ENCODE data around the gene PERM1. TPM values are rescaled to one million over a fixed set of nuclear protein-coding genes. Genes with fewer than 3 reads are reported as not detected.

Gene PERM1
- polyA plus RNA-seq, 1 donor, result 0.22 TPM

DNA sequence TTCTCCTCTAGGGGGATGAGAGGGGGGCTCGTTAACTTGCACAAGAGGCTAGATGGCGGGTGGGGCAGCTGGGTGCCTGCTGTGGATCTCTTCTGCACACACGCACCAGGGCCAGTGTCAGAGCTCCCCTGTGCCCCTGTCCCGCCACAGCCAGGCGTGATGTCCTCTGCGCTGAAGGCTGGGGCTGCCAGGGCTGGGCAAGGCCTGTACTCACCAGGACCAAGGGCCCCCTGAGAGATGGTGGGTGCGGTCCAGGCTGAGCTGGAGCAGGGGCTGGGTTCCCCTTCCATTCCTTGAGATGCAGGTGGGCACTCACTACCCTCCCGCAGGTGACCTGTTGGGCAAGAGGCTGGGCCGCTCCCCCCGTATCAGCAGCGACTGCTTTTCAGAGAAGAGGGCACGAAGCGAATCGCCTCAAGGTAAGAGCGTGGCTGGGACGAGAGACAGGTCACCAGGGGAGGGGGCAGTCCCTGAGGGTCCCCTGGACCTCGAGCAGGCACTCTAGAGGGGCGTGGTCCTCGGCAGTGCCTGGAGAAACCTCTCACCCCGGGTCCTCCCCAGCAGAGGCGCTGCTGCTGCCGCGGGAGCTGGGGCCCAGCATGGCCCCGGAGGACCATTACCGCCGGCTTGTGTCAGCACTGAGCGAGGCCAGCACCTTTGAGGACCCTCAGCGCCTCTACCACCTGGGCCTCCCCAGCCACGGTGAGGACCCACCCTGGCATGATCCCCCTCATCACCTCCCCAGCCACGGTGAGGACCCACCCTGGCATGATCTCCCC lies 43.0 kb downstream of the PERM1 start:
- WGBS (ENCODE audit: insufficient coverage, low lambda C conversion rate), result no CpG with 5 or more reads among the region's 30 CpGs
- H3K36me3 ChIP-seq (ENCODE audit: control insufficient read depth, insufficient read depth, low read length), result peaks cover 3% of the 10 kb centered on the region
- no peak overlapping the region for H3K4me3 ChIP-seq (ENCODE audit: low read length)
- peaks cover 39% of the 10 kb centered on the region for H3K4me1 ChIP-seq (ENCODE audit: control insufficient read depth, insufficient read depth, low read length)
- no peak overlapping the region for H3K27ac ChIP-seq (ENCODE audit: low read length)
- DNase-seq, result no peak
- peaks cover 82% of the 10 kb centered on the region for H3K27me3 ChIP-seq (ENCODE audit: control insufficient read depth, insufficient read depth, low read length)
- peaks cover 24% of the 10 kb centered on the region for H3K9me3 ChIP-seq (ENCODE audit: control insufficient read depth, low read depth, low read length)

- Histone ChIP-seq H3K9me3 (ENCODE audit: control insufficient read depth, low read depth, low read length) (peaks cover 21% of the 10 kb centered on the region), H3K27ac (ENCODE audit: low read length) (no peak overlapping the region), H3K4me3 (ENCODE audit: low read length) (no peak overlapping the region), H3K36me3 (ENCODE audit: control insufficient read depth, insufficient read depth, low read length) (no peaks in the 10 kb centered on the region), H3K4me1 (ENCODE audit: control insufficient read depth, insufficient read depth, low read length) (peaks cover 37% of the 10 kb centered on the region), H3K27me3 (ENCODE audit: control insufficient read depth, insufficient read depth, low read length) (peaks cover 82% of the 10 kb centered on the region)
- WGBS (ENCODE audit: insufficient coverage, low lambda C conversion rate), result no CpG with 5 or more reads among the region's 15 CpGs
- no peak for DNase-seq
These were observed 43.7 kb downstream of the PERM1 start for GRCh38 chr1:938088-938683.

DNA sequence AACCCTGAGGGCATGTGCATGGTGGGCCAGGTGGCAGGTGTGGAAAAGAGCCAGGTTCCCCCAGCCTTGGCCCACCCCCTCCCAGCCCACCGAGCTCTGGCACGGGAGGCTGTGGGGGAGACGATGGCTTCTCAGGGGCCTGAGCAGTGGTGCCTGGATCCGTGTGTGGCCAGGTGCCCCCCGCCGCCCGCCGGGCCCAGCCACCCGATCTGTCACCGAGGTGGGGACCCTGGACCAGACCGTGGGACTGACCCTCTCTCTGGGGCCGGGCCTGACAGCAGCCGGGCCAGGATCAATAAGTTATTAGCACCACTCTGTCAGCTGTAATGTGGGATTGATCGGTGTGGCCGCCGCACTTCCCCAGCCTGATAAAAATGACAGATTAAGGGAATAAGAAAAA lies 44.4 kb downstream of the PERM1 start:
- Histone ChIP-seq H3K27me3 (ENCODE audit: control insufficient read depth, insufficient read depth, low read length) (peaks cover 83% of the 10 kb centered on the region), H3K9me3 (ENCODE audit: control insufficient read depth, low read depth, low read length) (peaks cover 18% of the 10 kb centered on the region), H3K27ac (ENCODE audit: low read length) (no peak overlapping the region), H3K36me3 (ENCODE audit: control insufficient read depth, insufficient read depth, low read length) (no peaks in the 10 kb centered on the region), H3K4me1 (ENCODE audit: control insufficient read depth, insufficient read depth, low read length) (peaks cover 32% of the 10 kb centered on the region), H3K4me3 (ENCODE audit: low read length) (no peak overlapping the region)
- no CpG with 5 or more reads among the region's 16 CpGs for WGBS (ENCODE audit: insufficient coverage, low lambda C conversion rate)
- DNase-seq, result no peak

DNA sequence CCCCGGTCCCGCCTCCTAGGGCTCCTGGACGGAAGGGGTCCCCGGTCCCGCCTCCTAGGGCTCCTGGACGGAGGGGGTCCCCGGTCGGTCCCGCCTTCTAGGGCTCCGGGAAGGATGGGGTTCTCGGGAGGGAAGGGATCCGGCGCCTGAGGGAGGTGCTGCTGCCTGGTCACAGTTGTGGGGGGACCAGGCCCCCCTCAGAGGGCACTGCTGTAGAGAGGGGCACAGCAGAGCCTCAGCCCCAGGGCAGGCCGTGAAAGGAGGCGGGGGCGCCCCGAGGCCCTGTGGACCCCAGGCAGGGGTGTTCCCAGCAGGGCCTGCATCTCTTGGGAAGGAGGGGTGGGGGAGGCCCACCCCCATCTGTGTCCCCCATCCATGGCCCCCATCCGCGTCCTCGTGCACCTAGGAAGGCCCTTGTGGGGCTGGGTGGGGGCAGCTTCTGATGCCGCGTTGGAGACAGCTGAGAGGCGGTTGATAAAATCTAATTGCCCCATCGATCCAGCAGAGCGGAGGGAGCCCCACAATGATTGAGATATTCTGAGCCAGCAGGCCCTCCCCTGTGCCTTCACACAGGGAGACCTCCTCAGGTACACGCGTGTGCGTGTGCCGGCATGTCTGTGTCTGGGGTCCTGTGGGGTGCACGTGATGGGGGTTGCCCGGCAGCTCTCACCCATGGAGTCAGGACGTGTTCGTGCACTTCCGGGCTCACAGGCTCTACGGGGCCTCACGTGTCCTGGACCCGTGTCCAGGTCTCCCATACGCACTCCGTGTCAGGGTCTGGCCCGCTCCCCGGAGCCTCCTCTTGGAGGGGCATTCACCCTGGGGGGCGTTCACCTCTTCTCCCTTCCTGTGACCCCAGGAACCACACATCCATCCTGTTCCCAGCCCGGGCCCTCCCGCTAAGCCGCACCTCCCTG lies 45.3 kb downstream of the PERM1 start:
- peaks cover 88% of the 10 kb centered on the region for H3K27me3 ChIP-seq (ENCODE audit: control insufficient read depth, insufficient read depth, low read length)
- no CpG with 5 or more reads among the region's 45 CpGs for WGBS (ENCODE audit: insufficient coverage, low lambda C conversion rate)
- peaks cover 32% of the 10 kb centered on the region for H3K4me1 ChIP-seq (ENCODE audit: control insufficient read depth, insufficient read depth, low read length)
- no peak for DNase-seq
- no peak overlapping the region for H3K4me3 ChIP-seq (ENCODE audit: low read length)
- H3K36me3 ChIP-seq (ENCODE audit: control insufficient read depth, insufficient read depth, low read length), result no peaks in the 10 kb centered on the region
- peaks cover 18% of the 10 kb centered on the region for H3K9me3 ChIP-seq (ENCODE audit: control insufficient read depth, low read depth, low read length)
- no peak overlapping the region for H3K27ac ChIP-seq (ENCODE audit: low read length)

- H3K27ac ChIP-seq (ENCODE audit: low read length), result no peak overlapping the region
- H3K27me3 ChIP-seq (ENCODE audit: control insufficient read depth, insufficient read depth, low read length), result peaks cover 87% of the 10 kb centered on the region
- DNase-seq, result peak in 1 of 2 donors; percentile 48
- peaks cover 12% of the 10 kb centered on the region for H3K9me3 ChIP-seq (ENCODE audit: control insufficient read depth, low read depth, low read length)
- no peaks in the 10 kb centered on the region for H3K36me3 ChIP-seq (ENCODE audit: control insufficient read depth, insufficient read depth, low read length)
- no peak overlapping the region for H3K4me3 ChIP-seq (ENCODE audit: low read length)
- WGBS (ENCODE audit: insufficient coverage, low lambda C conversion rate), result 0% methylated on average over 1 of the region's 30 CpGs
- H3K4me1 ChIP-seq (ENCODE audit: control insufficient read depth, insufficient read depth, low read length), result peaks cover 25% of the 10 kb centered on the region
These were observed 46.1 kb downstream of the PERM1 start for GRCh38 chr1:935751-936231.

DNA sequence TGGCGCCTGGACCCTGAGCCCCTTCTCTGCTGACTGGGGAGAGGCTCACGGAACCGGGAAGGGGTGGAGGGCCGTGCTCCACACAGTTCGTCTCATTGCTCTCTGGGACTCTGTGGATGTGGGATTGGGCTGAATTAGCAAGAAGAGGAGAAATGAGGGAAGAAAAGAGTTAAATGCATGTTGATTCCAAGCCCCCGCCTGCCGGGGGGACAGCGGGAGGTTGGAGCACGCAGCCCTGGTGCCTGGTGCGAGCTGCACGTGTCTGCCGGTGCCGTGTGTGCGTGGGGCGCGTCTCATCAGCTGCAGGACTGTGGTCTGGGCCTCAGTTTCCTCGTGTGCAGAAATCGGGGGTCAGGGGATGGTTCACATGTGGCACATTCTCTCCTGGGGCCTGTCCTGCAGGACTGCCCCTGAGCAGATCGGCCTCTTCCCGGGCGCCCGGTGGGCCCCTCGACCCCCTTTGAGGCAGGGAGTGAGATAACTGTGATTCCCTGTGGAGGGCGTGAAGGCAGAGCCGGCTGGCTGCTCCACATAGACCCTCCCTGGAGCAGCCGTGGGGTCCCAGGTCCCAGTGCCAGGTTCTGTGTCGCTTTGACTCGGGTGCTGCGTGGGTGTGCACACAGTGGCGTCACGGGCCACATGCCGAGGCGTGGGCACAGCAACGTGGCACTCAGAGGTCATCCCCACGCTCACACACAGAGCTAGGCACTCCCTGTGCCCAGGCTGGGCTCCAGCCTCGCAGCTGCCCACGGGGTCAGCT lies 46.7 kb downstream of the PERM1 start:
- no peak overlapping the region for H3K27ac ChIP-seq (ENCODE audit: low read length)
- peaks cover 12% of the 10 kb centered on the region for H3K9me3 ChIP-seq (ENCODE audit: control insufficient read depth, low read depth, low read length)
- no CpG with 5 or more reads among the region's 37 CpGs for WGBS (ENCODE audit: insufficient coverage, low lambda C conversion rate)
- peaks cover 20% of the 10 kb centered on the region for H3K4me1 ChIP-seq (ENCODE audit: control insufficient read depth, insufficient read depth, low read length)
- no peak for DNase-seq
- peaks cover 87% of the 10 kb centered on the region for H3K27me3 ChIP-seq (ENCODE audit: control insufficient read depth, insufficient read depth, low read length)
- H3K36me3 ChIP-seq (ENCODE audit: control insufficient read depth, insufficient read depth, low read length), result no peaks in the 10 kb centered on the region
- H3K4me3 ChIP-seq (ENCODE audit: low read length), result no peak overlapping the region

- no CpG with 5 or more reads among the region's 10 CpGs for WGBS (ENCODE audit: insufficient coverage, low lambda C conversion rate)
- no peak for DNase-seq
- Histone ChIP-seq H3K27ac (ENCODE audit: low read length) (no peak overlapping the region), H3K4me3 (ENCODE audit: low read length) (no peak overlapping the region), H3K9me3 (ENCODE audit: control insufficient read depth, low read depth, low read length) (peaks cover 7% of the 10 kb centered on the region), H3K4me1 (ENCODE audit: control insufficient read depth, insufficient read depth, low read length) (peaks cover 11% of the 10 kb centered on the region), H3K36me3 (ENCODE audit: control insufficient read depth, insufficient read depth, low read length) (no peaks in the 10 kb centered on the region), H3K27me3 (ENCODE audit: control insufficient read depth, insufficient read depth, low read length) (peaks cover 82% of the 10 kb centered on the region)
These were observed 48.3 kb downstream of the PERM1 start for GRCh38 chr1:933603-933940.

DNA sequence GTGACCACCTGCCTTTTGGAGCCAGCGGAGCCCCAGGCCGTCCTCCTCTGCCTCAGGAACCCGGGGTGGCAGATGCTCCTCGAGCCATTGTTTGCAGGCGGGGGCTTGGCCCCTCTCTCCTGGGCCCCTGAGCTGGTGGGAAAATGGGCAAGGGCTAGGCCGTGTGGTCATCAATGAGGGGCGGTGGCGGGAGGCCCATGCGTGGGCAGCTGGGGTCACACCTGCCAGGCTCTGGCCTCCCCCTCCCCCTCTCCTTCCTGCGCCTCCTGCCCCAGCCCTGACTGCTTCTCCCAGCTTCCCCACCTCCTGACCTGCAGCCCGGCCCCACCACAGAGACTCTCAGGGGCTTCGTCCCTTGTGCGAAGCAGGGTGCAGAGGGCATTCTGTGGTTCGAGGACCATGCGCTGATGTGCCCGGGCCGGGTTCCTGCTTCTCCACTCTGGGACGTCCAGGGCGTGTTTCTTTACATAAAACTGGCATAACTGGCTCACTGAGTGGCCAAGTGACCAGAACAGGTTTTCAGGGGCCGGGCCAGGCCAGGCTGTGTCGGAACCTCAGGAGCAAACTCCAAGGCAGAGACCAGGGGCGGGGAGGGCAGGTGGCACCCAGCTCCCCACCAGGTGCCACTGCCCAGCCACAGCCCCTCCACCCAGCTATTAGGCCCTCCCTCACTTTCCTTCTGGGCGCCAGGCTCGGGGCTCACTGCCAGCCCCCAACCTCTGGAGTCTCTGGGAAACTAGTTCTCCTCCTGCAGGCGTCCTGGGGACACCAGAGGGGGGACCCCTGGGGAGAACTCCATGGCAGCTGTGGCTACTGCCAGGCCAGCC lies 48.9 kb downstream of the PERM1 start:
- no CpG with 5 or more reads among the region's 25 CpGs for WGBS (ENCODE audit: insufficient coverage, low lambda C conversion rate)
- H3K27me3 ChIP-seq (ENCODE audit: control insufficient read depth, insufficient read depth, low read length), result peaks cover 81% of the 10 kb centered on the region
- DNase-seq, result no peak
- no peak overlapping the region for H3K4me3 ChIP-seq (ENCODE audit: low read length)
- peaks cover 7% of the 10 kb centered on the region for H3K9me3 ChIP-seq (ENCODE audit: control insufficient read depth, low read depth, low read length)
- peaks cover 11% of the 10 kb centered on the region for H3K4me1 ChIP-seq (ENCODE audit: control insufficient read depth, insufficient read depth, low read length)
- no peaks in the 10 kb centered on the region for H3K36me3 ChIP-seq (ENCODE audit: control insufficient read depth, insufficient read depth, low read length)
- H3K27ac ChIP-seq (ENCODE audit: low read length), result no peak overlapping the region

DNA sequence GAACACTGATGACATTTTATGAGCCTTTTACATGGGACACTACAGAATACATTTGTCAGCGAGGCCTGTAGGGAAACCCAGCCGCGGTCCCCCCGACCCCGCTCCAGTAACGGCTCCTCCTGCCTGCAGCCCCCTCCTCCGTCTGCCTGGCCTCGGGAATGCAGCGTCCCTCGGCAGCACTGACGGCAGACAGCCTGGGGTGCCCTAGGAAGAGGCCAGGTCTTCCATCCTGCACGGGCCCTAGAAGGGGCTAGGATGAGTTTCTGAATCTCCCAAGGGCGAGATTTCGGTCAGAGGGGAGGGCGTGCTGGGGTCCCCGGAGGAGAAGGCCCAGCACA lies 49.8 kb downstream of the PERM1 start:
- H3K36me3 ChIP-seq (ENCODE audit: control insufficient read depth, insufficient read depth, low read length), result no peaks in the 10 kb centered on the region
- no peak for DNase-seq
- H3K9me3 ChIP-seq (ENCODE audit: control insufficient read depth, low read depth, low read length), result peaks cover 7% of the 10 kb centered on the region
- H3K27ac ChIP-seq (ENCODE audit: low read length), result no peak overlapping the region
- H3K4me1 ChIP-seq (ENCODE audit: control insufficient read depth, insufficient read depth, low read length), result peaks cover 11% of the 10 kb centered on the region
- no peak overlapping the region for H3K4me3 ChIP-seq (ENCODE audit: low read length)
- no CpG with 5 or more reads among the region's 16 CpGs for WGBS (ENCODE audit: insufficient coverage, low lambda C conversion rate)
- peaks cover 81% of the 10 kb centered on the region for H3K27me3 ChIP-seq (ENCODE audit: control insufficient read depth, insufficient read depth, low read length)
